ENCODE results near the gene RNF166.

DNA sequence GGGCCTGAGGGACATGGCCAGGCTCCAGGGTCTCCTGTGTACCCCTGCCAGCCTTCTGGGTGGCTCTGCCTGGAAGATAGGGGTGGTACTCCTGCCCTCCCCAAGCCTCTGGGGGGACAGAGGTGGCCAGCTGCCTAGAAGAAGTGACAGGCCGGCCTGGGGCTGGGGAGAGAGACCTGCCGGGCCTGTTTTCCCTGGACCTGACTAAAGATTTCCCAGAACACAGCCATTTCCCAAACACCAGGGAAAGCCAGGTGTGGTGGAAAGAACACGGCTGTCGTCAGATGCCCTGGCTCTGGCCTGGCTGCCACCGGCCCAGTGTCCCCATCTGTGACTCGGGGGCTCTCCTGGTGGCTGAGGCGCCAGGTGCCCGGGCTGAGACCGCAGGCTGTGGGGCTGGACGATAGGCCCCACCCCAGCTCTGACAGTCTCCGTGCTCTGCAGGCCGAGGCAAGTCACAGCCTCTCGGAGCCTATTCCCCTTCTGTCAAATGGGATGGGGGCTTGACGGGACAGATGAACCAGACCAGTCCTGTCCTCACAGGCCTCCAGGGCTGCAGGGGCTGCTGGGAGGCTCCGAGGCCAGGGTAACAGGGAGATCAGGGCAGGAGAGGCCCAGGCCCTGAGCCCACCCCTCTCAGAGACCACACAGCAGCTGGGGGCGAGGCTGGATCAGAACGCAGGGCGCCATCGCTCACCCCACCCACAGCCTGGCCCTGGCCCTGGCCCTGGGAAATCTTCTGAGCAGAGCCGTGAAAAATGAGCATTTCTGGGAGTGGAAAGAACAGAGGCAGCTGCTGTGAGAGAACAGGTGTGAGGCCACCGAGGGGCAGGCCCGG lies 33.1 kb upstream of the RNF166 start:
- TF ChIP-seq ZNF737 (CRISPR knock-in tag; IDR thresholded peaks at IDR 0.05; ENCODE audit: borderline replicate concordance): no peak
- no peak for TF ChIP-seq EZH2 (conservative IDR thresholded peaks at IDR 0.05; ENCODE audit: low read depth, low read length)
- TF ChIP-seq, protein P1, sequence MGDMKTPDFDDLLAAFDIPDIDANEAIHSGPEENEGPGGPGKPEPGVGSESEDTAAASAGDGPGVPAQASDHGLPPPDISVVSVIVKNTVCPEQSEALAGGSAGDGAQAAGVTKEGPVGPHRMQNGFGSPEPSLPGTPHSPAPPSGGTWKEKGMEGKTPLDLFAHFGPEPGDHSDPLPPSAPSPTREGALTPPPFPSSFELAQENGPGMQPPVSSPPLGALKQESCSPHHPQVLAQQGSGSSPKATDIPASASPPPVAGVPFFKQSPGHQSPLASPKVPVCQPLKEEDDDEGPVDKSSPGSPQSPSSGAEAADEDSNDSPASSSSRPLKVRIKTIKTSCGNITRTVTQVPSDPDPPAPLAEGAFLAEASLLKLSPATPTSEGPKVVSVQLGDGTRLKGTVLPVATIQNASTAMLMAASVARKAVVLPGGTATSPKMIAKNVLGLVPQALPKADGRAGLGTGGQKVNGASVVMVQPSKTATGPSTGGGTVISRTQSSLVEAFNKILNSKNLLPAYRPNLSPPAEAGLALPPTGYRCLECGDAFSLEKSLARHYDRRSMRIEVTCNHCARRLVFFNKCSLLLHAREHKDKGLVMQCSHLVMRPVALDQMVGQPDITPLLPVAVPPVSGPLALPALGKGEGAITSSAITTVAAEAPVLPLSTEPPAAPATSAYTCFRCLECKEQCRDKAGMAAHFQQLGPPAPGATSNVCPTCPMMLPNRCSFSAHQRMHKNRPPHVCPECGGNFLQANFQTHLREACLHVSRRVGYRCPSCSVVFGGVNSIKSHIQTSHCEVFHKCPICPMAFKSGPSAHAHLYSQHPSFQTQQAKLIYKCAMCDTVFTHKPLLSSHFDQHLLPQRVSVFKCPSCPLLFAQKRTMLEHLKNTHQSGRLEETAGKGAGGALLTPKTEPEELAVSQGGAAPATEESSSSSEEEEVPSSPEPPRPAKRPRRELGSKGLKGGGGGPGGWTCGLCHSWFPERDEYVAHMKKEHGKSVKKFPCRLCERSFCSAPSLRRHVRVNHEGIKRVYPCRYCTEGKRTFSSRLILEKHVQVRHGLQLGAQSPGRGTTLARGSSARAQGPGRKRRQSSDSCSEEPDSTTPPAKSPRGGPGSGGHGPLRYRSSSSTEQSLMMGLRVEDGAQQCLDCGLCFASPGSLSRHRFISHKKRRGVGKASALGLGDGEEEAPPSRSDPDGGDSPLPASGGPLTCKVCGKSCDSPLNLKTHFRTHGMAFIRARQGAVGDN (CRISPR knock-in tag; IDR thresholded peaks at IDR 0.05): no peak
- TF ChIP-seq SNAPC2 (CRISPR knock-in tag; IDR thresholded peaks at IDR 0.05): no peak
- TF ChIP-seq, protein P2, sequence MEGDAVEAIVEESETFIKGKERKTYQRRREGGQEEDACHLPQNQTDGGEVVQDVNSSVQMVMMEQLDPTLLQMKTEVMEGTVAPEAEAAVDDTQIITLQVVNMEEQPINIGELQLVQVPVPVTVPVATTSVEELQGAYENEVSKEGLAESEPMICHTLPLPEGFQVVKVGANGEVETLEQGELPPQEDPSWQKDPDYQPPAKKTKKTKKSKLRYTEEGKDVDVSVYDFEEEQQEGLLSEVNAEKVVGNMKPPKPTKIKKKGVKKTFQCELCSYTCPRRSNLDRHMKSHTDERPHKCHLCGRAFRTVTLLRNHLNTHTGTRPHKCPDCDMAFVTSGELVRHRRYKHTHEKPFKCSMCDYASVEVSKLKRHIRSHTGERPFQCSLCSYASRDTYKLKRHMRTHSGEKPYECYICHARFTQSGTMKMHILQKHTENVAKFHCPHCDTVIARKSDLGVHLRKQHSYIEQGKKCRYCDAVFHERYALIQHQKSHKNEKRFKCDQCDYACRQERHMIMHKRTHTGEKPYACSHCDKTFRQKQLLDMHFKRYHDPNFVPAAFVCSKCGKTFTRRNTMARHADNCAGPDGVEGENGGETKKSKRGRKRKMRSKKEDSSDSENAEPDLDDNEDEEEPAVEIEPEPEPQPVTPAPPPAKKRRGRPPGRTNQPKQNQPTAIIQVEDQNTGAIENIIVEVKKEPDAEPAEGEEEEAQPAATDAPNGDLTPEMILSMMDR (CRISPR knock-in tag; IDR thresholded peaks at IDR 0.05): 0 out of 2 replicates have a peak, but pooled peaks have one; percentile 3
- TF ChIP-seq, protein P3, sequence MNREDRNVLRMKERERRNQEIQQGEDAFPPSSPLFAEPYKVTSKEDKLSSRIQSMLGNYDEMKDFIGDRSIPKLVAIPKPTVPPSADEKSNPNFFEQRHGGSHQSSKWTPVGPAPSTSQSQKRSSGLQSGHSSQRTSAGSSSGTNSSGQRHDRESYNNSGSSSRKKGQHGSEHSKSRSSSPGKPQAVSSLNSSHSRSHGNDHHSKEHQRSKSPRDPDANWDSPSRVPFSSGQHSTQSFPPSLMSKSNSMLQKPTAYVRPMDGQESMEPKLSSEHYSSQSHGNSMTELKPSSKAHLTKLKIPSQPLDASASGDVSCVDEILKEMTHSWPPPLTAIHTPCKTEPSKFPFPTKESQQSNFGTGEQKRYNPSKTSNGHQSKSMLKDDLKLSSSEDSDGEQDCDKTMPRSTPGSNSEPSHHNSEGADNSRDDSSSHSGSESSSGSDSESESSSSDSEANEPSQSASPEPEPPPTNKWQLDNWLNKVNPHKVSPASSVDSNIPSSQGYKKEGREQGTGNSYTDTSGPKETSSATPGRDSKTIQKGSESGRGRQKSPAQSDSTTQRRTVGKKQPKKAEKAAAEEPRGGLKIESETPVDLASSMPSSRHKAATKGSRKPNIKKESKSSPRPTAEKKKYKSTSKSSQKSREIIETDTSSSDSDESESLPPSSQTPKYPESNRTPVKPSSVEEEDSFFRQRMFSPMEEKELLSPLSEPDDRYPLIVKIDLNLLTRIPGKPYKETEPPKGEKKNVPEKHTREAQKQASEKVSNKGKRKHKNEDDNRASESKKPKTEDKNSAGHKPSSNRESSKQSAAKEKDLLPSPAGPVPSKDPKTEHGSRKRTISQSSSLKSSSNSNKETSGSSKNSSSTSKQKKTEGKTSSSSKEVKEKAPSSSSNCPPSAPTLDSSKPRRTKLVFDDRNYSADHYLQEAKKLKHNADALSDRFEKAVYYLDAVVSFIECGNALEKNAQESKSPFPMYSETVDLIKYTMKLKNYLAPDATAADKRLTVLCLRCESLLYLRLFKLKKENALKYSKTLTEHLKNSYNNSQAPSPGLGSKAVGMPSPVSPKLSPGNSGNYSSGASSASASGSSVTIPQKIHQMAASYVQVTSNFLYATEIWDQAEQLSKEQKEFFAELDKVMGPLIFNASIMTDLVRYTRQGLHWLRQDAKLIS (CRISPR knock-in tag; IDR thresholded peaks at IDR 0.05): no peak
- TF ChIP-seq, protein P4, sequence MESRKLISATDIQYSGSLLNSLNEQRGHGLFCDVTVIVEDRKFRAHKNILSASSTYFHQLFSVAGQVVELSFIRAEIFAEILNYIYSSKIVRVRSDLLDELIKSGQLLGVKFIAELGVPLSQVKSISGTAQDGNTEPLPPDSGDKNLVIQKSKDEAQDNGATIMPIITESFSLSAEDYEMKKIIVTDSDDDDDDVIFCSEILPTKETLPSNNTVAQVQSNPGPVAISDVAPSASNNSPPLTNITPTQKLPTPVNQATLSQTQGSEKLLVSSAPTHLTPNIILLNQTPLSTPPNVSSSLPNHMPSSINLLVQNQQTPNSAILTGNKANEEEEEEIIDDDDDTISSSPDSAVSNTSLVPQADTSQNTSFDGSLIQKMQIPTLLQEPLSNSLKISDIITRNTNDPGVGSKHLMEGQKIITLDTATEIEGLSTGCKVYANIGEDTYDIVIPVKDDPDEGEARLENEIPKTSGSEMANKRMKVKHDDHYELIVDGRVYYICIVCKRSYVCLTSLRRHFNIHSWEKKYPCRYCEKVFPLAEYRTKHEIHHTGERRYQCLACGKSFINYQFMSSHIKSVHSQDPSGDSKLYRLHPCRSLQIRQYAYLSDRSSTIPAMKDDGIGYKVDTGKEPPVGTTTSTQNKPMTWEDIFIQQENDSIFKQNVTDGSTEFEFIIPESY (CRISPR knock-in tag; IDR thresholded peaks at IDR 0.05): no peak
- TF ChIP-seq, protein P5, sequence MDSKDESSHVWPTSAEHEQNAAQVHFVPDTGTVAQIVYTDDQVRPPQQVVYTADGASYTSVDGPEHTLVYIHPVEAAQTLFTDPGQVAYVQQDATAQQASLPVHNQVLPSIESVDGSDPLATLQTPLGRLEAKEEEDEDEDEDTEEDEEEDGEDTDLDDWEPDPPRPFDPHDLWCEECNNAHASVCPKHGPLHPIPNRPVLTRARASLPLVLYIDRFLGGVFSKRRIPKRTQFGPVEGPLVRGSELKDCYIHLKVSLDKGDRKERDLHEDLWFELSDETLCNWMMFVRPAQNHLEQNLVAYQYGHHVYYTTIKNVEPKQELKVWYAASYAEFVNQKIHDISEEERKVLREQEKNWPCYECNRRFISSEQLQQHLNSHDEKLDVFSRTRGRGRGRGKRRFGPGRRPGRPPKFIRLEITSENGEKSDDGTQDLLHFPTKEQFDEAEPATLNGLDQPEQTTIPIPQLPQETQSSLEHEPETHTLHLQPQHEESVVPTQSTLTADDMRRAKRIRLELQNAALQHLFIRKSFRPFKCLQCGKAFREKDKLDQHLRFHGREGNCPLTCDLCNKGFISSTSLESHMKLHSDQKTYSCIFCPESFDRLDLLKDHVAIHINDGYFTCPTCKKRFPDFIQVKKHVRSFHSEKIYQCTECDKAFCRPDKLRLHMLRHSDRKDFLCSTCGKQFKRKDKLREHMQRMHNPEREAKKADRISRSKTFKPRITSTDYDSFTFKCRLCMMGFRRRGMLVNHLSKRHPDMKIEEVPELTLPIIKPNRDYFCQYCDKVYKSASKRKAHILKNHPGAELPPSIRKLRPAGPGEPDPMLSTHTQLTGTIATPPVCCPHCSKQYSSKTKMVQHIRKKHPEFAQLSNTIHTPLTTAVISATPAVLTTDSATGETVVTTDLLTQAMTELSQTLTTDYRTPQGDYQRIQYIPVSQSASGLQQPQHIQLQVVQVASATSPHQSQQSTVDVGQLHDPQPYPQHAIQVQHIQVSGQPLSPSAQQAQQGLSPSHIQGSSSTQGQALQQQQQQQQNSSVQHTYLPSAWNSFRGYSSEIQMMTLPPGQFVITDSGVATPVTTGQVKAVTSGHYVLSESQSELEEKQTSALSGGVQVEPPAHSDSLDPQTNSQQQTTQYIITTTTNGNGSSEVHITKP (CRISPR knock-in tag; IDR thresholded peaks at IDR 0.05; ENCODE audit: low read depth): no peak
